Endodermal cell (in vitro differentiated cells): ENCODE data around the gene FILIP1L. TPM values are rescaled to one million over a fixed set of nuclear protein-coding genes. Genes with fewer than 3 reads are reported as not detected.

Experiments
- DNase-seq: peaks from one replicate; pipeline ENCODE4 v3.0.0-alpha.2; 2017
- H3K27ac ChIP-seq: 2 replicates; pipeline ENCODE4 v1.5.1; 2013; ENCODE audit warnings: mild to moderate bottlenecking, low read depth, low read length, moderate library complexity
- H3K27me3 ChIP-seq: 2 replicates; pipeline ENCODE4 v1.6.1; 2013; ENCODE audit warnings: mild to moderate bottlenecking, low read length, moderate library complexity; ENCODE audit not compliant: insufficient read depth, control insufficient read depth, poor library complexity, severe bottlenecking
- H3K36me3 ChIP-seq: 2 replicates; pipeline ENCODE4 v1.7.0; 2013; ENCODE audit warnings: mild to moderate bottlenecking, low read length, moderate library complexity; ENCODE audit not compliant: control insufficient read depth, insufficient read depth
- H3K4me1 ChIP-seq: one replicate; pipeline ENCODE4 v1.7.0; 2013; ENCODE audit warnings: low read length; ENCODE audit not compliant: control insufficient read depth, insufficient read depth
- H3K4me3 ChIP-seq: 2 replicates; pipeline ENCODE4 v1.5.1; 2013; ENCODE audit warnings: mild to moderate bottlenecking, low read length, moderate library complexity
- H3K9ac ChIP-seq: 2 replicates; pipeline ENCODE4 v1.6.1; 2013; ENCODE audit warnings: mild to moderate bottlenecking, low read length, moderate library complexity; ENCODE audit not compliant: poor library complexity, severe bottlenecking; ENCODE audit errors: extremely low read depth
- H3K9me3 ChIP-seq: 2 replicates; pipeline ENCODE4 v1.6.1; 2013; ENCODE audit warnings: mild to moderate bottlenecking, low read length, moderate library complexity; ENCODE audit not compliant: control insufficient read depth
- H3K27ac Mint-ChIP-seq: 2 replicates; pipeline ENCODE4 v1.8.0; 2020; ENCODE audit warnings: mixed read lengths
- H3K27me3 Mint-ChIP-seq: 2 replicates; pipeline ENCODE4 v1.8.0; 2021; ENCODE audit warnings: mild to moderate bottlenecking, mixed read lengths; ENCODE audit not compliant: insufficient read depth
- H3K36me3 Mint-ChIP-seq: 2 replicates; pipeline ENCODE4 v1.8.0; 2020; ENCODE audit warnings: low read depth, mixed read lengths
- H3K4me1 Mint-ChIP-seq: 2 replicates; pipeline ENCODE4 v1.8.0; 2020; ENCODE audit warnings: mixed read lengths
- H3K4me3 Mint-ChIP-seq: 2 replicates; pipeline ENCODE4 v1.8.0; 2020; ENCODE audit warnings: mild to moderate bottlenecking, moderate library complexity, mixed read lengths
- H3K9me3 Mint-ChIP-seq: 2 replicates; pipeline ENCODE4 v1.8.0; 2020; ENCODE audit warnings: mild to moderate bottlenecking, mixed read lengths
- WGBS, 2 experiments: methylation state at CpG; one replicate each; pipeline versions ENCODE4 v1.1.5 to v1.1.7; 2013; ENCODE audit warnings: missing lambda C conversion rate in 2 of 2, mixed read lengths in 1 of 2; ENCODE audit not compliant: insufficient coverage in 1 of 2, insufficient read length in 1 of 2; 5-methylcytosine and 5-hydroxymethylcytosine counted together
- total RNA-seq, 2 donors: library from RNA; stranded (reverse); fragmentation: NEBNext Ultra II Directional in 1 of 2; extraction: Animal tissue kit (Norgen Biotek cat#: 25700) in 1 of 2; gene quantifications; 2 replicates in 1 of 2; 3 replicates in 1 of 2; pipeline ENCODE4 v1.2.1, GENCODE V29; 2021
- TF ChIP-seq, protein P1 (sequence below): fragments of 200-600 bp; sonication (generic); conservative IDR thresholded peaks from 2 replicates; pipeline ENCODE4 v1.5.0; 2021; ENCODE audit warnings: antibody characterized with exemption, mild to moderate bottlenecking

FILIP1L gene
- total RNA-seq, 2 donors from 2014 or later = 0.84 to 2.5 TPM

DNA sequence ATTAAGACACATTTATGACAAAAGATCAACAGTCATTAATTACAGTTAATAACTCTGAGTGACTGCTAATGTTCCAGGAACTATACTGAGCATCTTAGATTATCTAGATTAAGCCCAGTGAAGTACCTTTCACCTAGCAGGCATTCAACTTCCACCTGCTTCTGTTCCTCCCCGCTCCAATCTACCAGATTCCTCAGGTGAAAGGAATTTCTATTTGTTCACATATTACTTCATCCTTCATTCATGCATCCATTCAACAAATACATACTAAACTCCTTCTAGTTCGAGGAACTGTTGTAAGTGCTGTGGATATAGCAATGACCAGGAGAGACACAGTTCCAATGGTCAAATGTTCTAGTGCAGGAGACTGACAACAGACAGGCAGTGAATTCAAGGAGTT, 139.3 kb downstream of the FILIP1L start:
- no peak overlapping the region for H3K9ac ChIP-seq
- no peak for DNase-seq
- H3K4me3 ChIP-seq = no peak overlapping the region
- 91 to 100% methylated on average over 1 to 2 of the region's 2 CpGs for WGBS, 2 experiments
- Mint-ChIP-seq H3K4me1 (peaks cover 1% of the 10 kb centered on the region), H3K27ac (no peak overlapping the region), H3K27me3 (no peaks in the 10 kb centered on the region), H3K4me3 (no peak overlapping the region), H3K9me3 (peaks cover 5% of the 10 kb centered on the region), H3K36me3 (no peaks in the 10 kb centered on the region)
- H3K4me1 ChIP-seq = no peaks in the 10 kb centered on the region
- TF ChIP-seq, protein P1, sequence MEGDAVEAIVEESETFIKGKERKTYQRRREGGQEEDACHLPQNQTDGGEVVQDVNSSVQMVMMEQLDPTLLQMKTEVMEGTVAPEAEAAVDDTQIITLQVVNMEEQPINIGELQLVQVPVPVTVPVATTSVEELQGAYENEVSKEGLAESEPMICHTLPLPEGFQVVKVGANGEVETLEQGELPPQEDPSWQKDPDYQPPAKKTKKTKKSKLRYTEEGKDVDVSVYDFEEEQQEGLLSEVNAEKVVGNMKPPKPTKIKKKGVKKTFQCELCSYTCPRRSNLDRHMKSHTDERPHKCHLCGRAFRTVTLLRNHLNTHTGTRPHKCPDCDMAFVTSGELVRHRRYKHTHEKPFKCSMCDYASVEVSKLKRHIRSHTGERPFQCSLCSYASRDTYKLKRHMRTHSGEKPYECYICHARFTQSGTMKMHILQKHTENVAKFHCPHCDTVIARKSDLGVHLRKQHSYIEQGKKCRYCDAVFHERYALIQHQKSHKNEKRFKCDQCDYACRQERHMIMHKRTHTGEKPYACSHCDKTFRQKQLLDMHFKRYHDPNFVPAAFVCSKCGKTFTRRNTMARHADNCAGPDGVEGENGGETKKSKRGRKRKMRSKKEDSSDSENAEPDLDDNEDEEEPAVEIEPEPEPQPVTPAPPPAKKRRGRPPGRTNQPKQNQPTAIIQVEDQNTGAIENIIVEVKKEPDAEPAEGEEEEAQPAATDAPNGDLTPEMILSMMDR = no peak
- H3K9me3 ChIP-seq = no peaks in the 10 kb centered on the region
- no peak overlapping the region for H3K27ac ChIP-seq
- no peaks in the 10 kb centered on the region for H3K27me3 ChIP-seq
- H3K36me3 ChIP-seq = no peaks in the 10 kb centered on the region

DNA sequence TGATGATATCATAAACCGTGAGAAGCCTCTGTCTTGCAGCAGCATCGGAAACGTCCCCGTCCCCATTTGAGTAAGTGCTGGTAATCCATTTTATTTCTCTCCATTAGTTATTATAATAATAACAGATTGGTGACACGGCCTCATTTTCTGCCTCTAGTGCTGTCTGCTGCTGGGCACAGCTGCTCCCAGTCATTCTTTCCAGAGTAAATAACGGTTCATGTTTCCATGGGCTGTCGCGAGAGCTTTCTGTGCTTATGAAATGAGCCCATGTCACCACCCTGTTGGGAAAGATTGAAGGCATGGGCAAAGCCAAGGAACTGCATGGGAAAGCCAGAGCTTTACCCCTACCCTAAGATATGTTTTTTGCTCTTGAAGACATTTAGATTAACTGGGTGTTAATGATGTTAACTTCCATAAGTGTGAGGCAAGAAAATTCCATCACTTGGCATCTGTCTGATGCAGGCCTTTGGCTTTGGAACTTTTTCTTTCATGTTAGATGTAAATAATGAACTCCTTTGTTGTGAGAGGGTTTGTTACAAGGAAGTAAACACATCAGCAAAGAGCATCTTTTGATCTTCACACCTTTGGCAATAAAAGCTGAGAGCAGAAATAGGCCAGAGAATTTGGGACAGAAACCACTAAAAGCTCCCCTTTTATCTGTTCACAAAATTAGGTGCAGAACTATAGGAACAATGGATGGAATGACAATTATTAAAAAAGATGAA, 141.8 kb downstream of the FILIP1L start:
- Histone ChIP-seq H3K27ac (no peak overlapping the region), H3K36me3 (no peaks in the 10 kb centered on the region), H3K4me3 (no peak overlapping the region), H3K9ac (no peak overlapping the region), H3K9me3 (no peaks in the 10 kb centered on the region), H3K27me3 (no peaks in the 10 kb centered on the region), H3K4me1 (no peaks in the 10 kb centered on the region)
- Mint-ChIP-seq H3K4me3 (no peak overlapping the region), H3K27ac (no peak overlapping the region), H3K4me1 (peaks cover 1% of the 10 kb centered on the region), H3K36me3 (no peaks in the 10 kb centered on the region), H3K27me3 (no peaks in the 10 kb centered on the region), H3K9me3 (no peaks in the 10 kb centered on the region)
- WGBS, 2 experiments = 92% methylated on average over 7 to 8 of the region's 8 CpGs
- TF ChIP-seq, protein P1 = no peak
- DNase-seq = no peak

DNA sequence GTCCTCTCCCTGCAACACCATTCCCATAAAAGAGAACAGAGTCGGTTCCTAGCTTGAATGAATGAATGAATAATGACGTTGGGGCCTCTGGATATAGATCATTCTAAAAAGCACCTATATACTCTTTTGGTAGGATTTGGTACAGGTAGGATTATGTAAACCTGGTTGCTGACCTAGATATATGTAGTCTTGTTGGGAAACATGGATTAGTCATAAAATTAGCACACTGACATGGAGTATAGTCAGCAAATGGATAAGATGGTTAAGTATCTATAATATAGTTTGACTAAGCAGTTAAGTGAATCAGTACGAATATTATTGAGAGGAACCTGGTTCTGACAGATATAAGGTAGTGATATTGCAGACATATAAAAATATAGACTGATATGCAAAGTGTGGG, 142.5 kb downstream of the FILIP1L start:
- Histone ChIP-seq H3K4me3 (no peak overlapping the region), H3K27ac (no peak overlapping the region), H3K27me3 (no peaks in the 10 kb centered on the region), H3K9ac (no peak overlapping the region), H3K36me3 (no peaks in the 10 kb centered on the region), H3K9me3 (no peaks in the 10 kb centered on the region), H3K4me1 (peaks cover 3% of the 10 kb centered on the region)
- WGBS, 2 experiments = 83 to 95% methylated on average over 2 to 3 of the region's 3 CpGs
- no peaks in the 10 kb centered on the region for H3K27me3 Mint-ChIP-seq
- no peaks in the 10 kb centered on the region for H3K9me3 Mint-ChIP-seq
- no peak overlapping the region for H3K4me3 Mint-ChIP-seq
- no peaks in the 10 kb centered on the region for H3K36me3 Mint-ChIP-seq
- DNase-seq = no peak
- H3K27ac Mint-ChIP-seq = no peak overlapping the region
- TF ChIP-seq, protein P1 = no peak
- H3K4me1 Mint-ChIP-seq = peaks cover 3% of the 10 kb centered on the region
